ENCODE measurements around the gene SMIM35.

DNA sequence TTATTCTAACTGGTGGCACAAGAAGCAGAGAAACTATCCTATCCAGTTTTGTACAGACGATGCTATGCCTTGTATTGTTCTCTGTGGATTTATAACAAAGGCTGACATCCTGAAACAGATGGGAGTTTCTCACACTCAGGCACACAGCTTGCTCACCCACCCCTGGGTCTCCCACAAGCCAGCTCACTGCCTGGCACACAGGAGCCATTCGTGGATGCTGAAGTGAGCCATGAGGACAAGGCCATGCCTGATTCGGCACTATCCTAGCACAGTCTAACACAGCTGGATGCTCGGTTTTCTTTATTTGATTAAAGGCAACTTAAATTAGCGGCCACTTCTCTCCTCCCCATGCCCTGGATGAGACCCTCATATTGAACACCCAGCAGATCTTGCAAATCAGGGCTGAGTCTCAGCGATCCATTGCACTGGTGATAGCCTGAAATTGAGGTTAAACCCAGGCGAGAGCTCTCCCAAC is 35.6 kb downstream of the SMIM35 start:
- no peak for TF ChIP-seq EP300 (IDR thresholded peaks at IDR 0.05; ENCODE audit: low read depth)
- TF ChIP-seq, protein P1, sequence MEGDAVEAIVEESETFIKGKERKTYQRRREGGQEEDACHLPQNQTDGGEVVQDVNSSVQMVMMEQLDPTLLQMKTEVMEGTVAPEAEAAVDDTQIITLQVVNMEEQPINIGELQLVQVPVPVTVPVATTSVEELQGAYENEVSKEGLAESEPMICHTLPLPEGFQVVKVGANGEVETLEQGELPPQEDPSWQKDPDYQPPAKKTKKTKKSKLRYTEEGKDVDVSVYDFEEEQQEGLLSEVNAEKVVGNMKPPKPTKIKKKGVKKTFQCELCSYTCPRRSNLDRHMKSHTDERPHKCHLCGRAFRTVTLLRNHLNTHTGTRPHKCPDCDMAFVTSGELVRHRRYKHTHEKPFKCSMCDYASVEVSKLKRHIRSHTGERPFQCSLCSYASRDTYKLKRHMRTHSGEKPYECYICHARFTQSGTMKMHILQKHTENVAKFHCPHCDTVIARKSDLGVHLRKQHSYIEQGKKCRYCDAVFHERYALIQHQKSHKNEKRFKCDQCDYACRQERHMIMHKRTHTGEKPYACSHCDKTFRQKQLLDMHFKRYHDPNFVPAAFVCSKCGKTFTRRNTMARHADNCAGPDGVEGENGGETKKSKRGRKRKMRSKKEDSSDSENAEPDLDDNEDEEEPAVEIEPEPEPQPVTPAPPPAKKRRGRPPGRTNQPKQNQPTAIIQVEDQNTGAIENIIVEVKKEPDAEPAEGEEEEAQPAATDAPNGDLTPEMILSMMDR (IDR thresholded peaks at IDR 0.05), result no peak

Data from transverse colon (tissue), 3 donors.